Mucosa of descending colon (tissue), 3 donors: ENCODE results near the gene NMRAL1. TPM values are rescaled to one million over a fixed set of nuclear protein-coding genes. Genes with fewer than 3 reads are reported as not detected.

Source experiments
- ATAC-seq: fragments of 200-7000 bp; cut with Tn5 transposase; one replicate; pipeline ENCODE4 v1.9.1; 2020; ENCODE audit warnings: mild to moderate bottlenecking, moderate library complexity
- DNase-seq, 3 donors: peaks; one replicate each; pipeline ENCODE4 v3.0.0-alpha.2; 2020
- H3K36me3 ChIP-seq: fragments of 200-600 bp; one replicate; pipeline ENCODE4 v1.8.0; 2021; ENCODE audit warnings: low read depth, mild to moderate bottlenecking
- H3K4me1 ChIP-seq: fragments of 200-600 bp; one replicate; pipeline ENCODE4 v1.8.0; 2021; ENCODE audit warnings: low read depth, mild to moderate bottlenecking
- H3K4me3 ChIP-seq: fragments of 200-600 bp; one replicate; pipeline ENCODE4 v1.8.0; 2021; ENCODE audit warnings: mild to moderate bottlenecking
- H3K9me3 ChIP-seq: fragments of 200-600 bp; one replicate; pipeline ENCODE4 v1.8.0; 2021; ENCODE audit warnings: mild to moderate bottlenecking
- intact Hi-C, 2 donors: fragments of 100-400 bp; cut with DNase I in 1 of 2; cut with micrococcal nuclease in 1 of 2; formaldehyde crosslinking; loops; one replicate each; pipeline versions ENCODE4 v1.11.0 to v1.11.1; 2022; cut with DNase I, micrococcal nuclease
- total RNA-seq, 3 donors: library from RNA; stranded (reverse); fragmentation: NEBNext Ultra II Directional in 2 of 3; extraction: Animal tissue kit (Norgen Biotek cat#: 25700) in 2 of 3; gene quantifications; one replicate each; pipeline versions ENCODE4 v1.2.1 to v1.2.4, GENCODE V29; 2021 to 2023
- TF ChIP-seq, protein P1 (sequence below): fragments of 200-600 bp; IDR thresholded peaks from one replicate; pipeline ENCODE4 v1.8.0; 2022; ENCODE audit warnings: antibody characterized with exemption, mild to moderate bottlenecking
- donor health status: DM: no; HTN: no; CAD: no; lungs with moderate emphysema.
- donor health status: DM: no; HTN: no; CAD: no.
- donor health status: DM: no; HTN: yes; CAD: no.

NMRAL1 gene
- total RNA-seq, 3 donors from 2014 or later: 32.4 to 48.9 (median 38.4) TPM

DNA sequence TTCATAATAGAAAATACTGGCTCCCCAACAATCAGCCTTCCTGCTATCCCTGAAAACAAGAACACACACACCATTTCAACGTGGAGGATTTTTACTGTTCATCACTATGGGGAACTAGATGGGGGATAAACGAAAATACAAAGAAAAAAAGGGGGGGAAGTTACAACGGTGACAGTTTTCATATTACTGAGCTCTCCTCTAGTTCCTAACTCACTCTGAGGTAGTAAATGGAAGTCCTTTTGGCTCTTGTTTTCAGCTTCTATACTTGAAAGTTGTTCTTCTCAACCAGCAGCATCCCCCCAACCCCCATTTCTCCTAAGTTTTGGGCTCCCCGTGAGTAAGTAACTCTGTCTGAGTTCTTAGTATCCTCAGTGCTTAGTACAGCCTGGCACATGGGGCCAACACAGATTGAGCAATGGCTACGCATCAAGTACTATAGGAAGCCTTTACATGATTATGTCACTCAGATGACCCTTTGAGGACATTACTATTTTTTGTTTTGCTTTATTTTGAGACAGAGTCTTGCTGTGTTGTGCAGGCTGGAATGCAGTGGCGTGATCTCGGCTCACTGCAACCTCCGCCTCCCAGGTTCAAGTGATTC, 53.8 kb downstream of the NMRAL1 start:
- TF ChIP-seq, protein P1, sequence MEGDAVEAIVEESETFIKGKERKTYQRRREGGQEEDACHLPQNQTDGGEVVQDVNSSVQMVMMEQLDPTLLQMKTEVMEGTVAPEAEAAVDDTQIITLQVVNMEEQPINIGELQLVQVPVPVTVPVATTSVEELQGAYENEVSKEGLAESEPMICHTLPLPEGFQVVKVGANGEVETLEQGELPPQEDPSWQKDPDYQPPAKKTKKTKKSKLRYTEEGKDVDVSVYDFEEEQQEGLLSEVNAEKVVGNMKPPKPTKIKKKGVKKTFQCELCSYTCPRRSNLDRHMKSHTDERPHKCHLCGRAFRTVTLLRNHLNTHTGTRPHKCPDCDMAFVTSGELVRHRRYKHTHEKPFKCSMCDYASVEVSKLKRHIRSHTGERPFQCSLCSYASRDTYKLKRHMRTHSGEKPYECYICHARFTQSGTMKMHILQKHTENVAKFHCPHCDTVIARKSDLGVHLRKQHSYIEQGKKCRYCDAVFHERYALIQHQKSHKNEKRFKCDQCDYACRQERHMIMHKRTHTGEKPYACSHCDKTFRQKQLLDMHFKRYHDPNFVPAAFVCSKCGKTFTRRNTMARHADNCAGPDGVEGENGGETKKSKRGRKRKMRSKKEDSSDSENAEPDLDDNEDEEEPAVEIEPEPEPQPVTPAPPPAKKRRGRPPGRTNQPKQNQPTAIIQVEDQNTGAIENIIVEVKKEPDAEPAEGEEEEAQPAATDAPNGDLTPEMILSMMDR: no peak
- peaks cover 24% of the 10 kb centered on the region for H3K4me1 ChIP-seq
- intact Hi-C loops: no loop called here
- DNase-seq (no peak), ATAC-seq (no peak)
- H3K9me3 ChIP-seq: no peaks in the 10 kb centered on the region
- no peaks in the 10 kb centered on the region for H3K36me3 ChIP-seq
- no peak overlapping the region for H3K4me3 ChIP-seq

DNA sequence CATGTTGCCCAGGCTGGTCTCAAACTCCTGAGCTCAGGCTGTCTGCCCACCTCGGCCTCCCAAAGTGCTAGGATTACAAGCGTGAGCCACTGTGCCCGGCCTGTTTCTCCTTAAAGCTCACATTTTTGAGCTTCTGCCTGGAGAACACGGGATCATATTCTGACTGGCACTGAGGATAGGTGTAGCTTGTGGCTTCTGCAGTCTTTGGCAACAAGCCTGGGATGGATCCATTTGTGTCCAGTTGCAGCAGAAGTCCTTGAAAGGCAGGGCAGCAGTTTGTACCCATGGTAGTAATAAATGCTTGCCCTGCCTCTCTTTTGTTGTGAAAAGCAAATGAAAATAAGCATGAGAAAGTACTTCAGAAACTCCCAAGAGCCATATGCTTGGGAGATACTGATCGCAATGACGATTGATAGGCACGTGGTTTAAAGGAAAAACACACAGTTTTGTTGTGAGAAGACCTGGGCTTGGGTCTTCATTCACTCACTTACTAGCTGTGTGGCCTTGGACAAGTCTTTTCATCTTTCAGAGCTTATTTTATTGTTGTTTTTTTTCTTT, 54.9 kb downstream of the NMRAL1 start:
- intact Hi-C loops: no loop called here
- ATAC-seq (no peak), DNase-seq (no peak)
- TF ChIP-seq, protein P1: no peak
- H3K4me1 ChIP-seq: peaks cover 28% of the 10 kb centered on the region
- H3K4me3 ChIP-seq: no peak overlapping the region
- no peaks in the 10 kb centered on the region for H3K9me3 ChIP-seq
- no peaks in the 10 kb centered on the region for H3K36me3 ChIP-seq

DNA sequence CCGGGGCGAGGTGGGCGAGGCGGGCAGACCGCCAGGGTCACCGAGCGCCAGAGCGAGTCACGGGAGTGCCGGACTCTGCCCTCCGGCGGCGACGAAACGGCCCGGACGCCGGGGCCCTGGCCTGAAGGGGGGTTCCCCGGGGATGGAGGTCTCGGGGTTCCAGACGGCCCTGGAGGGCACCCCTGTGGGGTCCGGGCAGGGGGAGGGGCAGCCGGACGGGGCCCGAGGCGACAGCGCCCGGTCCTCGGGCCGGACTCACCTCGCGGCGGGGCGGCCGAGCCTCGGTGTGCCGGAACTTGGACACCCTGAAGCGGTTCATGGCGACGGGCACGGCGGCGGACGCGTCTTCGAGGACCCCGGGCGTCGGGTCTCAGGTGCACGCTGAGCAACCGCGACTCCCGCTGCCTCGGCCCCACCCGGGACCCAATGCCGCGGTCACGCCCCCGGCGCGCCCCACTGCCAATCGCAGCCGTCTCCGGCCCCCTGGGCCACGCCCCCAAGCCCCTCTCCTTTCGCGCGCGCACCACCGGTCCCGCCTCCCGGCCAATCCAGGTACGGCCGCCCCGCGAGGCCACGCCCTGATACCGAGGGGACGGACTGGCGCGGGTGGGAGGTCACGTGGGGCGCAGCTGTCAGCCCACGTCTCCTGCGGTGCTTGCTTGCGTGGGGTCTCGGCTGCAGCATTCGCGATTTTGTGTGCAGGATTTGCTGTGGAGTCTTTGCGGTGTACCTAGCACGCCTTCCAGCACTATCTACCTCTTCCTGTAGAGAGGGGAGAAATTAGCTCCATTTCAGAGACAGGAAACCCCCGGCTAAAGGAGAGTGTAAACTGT, 58.0 kb downstream of the NMRAL1 start, which contains the start of gene CORO7:
Gene CORO7, minus strand, starts transcription at position 397 of the 833 bp plus-strand sequence. Its CDS starts 78 bp downstream, at position 319.
- intact Hi-C loops: no loop called here
- Histone ChIP-seq H3K36me3 (no peaks in the 10 kb centered on the region), H3K9me3 (no peaks in the 10 kb centered on the region), H3K4me3 (peak within 1 kb of the TSS; percentile 93), H3K4me1 (peaks cover 28% of the 10 kb centered on the region)
- DNase-seq (peak; percentile 98 to 99 (median 98)), ATAC-seq (peak; percentile 95)
- TF ChIP-seq, protein P1: no peak

DNA sequence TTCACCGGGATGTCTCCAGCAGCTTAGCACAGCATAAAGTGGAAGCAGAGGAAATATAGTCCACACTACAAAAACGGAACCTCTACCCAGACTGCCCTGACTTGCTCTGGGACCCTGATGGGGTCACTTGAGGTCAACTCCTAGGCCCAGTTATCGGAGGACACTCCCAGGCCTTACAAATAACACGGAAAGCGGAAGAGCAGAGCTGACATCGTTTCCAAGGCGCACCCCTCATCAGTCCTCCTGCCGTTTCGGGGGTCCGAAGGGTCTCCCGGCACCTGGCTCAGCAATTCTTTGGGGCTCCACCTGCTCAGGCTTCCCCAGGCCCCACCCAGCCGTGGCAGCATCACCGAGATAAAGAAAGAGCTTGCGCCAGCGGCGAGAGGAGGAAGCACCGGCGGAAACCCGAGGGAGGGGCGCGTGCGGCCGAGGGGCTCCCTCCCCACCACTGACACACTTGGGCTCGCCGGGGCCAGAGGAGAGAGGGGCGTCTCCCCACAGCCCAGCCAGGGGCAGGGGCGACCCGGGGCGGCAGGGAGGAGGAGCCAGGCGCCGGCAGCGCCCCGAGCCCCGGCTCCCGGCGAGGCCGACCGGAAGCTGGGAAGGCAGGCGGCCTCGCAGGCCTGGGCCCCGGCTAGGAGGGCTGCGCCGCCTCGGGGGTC, 58.8 kb downstream of the NMRAL1 start:
- Histone ChIP-seq H3K4me1 (peaks cover 31% of the 10 kb centered on the region), H3K36me3 (no peaks in the 10 kb centered on the region), H3K4me3 (peak overlapping the region; percentile 93), H3K9me3 (no peaks in the 10 kb centered on the region)
- DNase-seq (peak; percentile 72 to 87 (median 81)), ATAC-seq (peak; percentile 56)
- intact Hi-C loops: no loop called here
- TF ChIP-seq, protein P1: no peak

DNA sequence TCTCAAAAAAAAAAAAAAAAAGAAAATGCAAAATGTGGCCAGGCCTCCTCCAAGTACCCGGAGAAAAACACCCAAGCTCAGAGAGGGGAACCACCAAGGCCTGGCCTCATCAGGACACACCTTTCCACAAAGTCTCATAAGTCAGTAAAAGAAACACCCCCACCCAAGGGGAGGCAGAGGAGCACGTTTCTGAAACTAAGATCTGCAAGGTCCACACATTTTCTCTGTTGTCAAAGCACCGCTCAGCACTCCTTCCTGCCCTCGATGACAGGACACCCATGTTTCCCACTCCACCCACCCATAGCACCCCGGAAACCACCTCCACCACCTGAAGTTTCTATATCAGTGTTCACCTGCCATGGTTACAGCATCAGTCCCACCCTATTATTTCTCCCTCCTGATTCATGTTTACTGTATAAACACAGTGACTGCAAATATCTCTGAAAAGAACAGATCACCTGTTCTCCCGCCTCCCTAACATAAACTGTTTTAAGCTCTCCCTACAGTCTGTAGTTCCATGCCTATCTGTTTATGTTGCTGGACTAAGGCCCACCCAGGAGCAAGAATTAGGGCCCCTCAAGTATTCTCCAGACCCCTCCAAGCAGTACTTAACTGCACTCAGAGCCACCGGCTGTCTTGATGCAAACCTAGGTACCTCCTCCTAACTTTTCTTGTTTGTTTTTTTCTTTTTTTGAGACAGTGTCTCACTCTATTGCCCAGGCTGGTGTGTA, 60.1 kb downstream of the NMRAL1 start:
- no peaks in the 10 kb centered on the region for H3K36me3 ChIP-seq
- no peaks in the 10 kb centered on the region for H3K9me3 ChIP-seq
- TF ChIP-seq, protein P1: no peak
- H3K4me1 ChIP-seq: peaks cover 24% of the 10 kb centered on the region
- ATAC-seq (peak; percentile 19), DNase-seq (peak in 1 of 3 donors; percentile 24)
- intact Hi-C loops: no loop called here
- H3K4me3 ChIP-seq: no peak overlapping the region
